GM12878 (cell line): ENCODE data around the gene RBM44. TPM values are rescaled to one million over a fixed set of nuclear protein-coding genes. Genes with fewer than 3 reads are reported as not detected.

Source experiments
- ATAC-seq: fragments of 200-7000 bp; cut with Tn5 transposase; 3 replicates; pipeline ENCODE4 v1.9.1; 2020; ENCODE audit warnings: mild to moderate bottlenecking, moderate library complexity
- BruUV-seq: library from RNA; stranded (reverse); fragments of 400-500 nt; replicated peaks from 2 replicates; lab custom pipeline; 2021; lab: Mats Ljungman, UMichigan
- CTCF ChIA-PET: fragments of 300-600 bp; sonication (Branson Sonifier 250); formaldehyde crosslinking; extraction: SDS; loops from one replicate; lab custom pipeline; 2021; ENCODE audit warnings: inconsistent platforms; lab: Yijun Ruan, JAX
- POLR2A ChIA-PET: fragments of 350-600 bp; formaldehyde crosslinking; extraction: SDS; loops from one replicate; lab custom pipeline; 2021; ENCODE audit warnings: inconsistent platforms; lab: Charles Lee
- RAD21 ChIA-PET: fragments of 300-600 bp; sonication (Branson Sonifier 250); formaldehyde crosslinking; loops from one replicate; lab custom pipeline; 2023; ENCODE audit warnings: antibody characterized with exemption; ENCODE audit not compliant: unreplicated experiment; lab: Charles Lee
- SMC1A ChIA-PET: fragments of 300-600 bp; sonication (Branson Sonifier 250); formaldehyde crosslinking; loops from one replicate; lab custom pipeline; 2023; ENCODE audit not compliant: unreplicated experiment, uncharacterized antibody; lab: Charles Lee
- DNase-seq: peaks from one replicate; pipeline ENCODE4 v3.0.0-alpha.2; 2011; ENCODE audit warnings: low read depth, low spot score
- FAIRE-seq: peaks from 3 replicates; lab custom pipeline; 2011; peaks lifted over from hg19 to GRCh38; lab: Jason Lieb, UNC
- H2AFZ ChIP-seq: 2 replicates; pipeline ENCODE4 v1.6.0; 2011; ENCODE audit warnings: low read depth, low read length, control low read depth; ENCODE audit not compliant: control insufficient read depth
- H3K27ac ChIP-seq: 2 replicates; pipeline ENCODE4 v1.5.1; 2011; ENCODE audit warnings: control low read depth; ENCODE audit not compliant: control insufficient read depth, insufficient read depth
- H3K27me3 ChIP-seq, 2 experiments: replicated peaks in 1 of 2; 2 replicates each; pipeline versions ENCODE4 v1.6.0 to v1.6.1; 2011; ENCODE audit warnings: low read length in 1 of 2; ENCODE audit not compliant: control insufficient read depth in 2 of 2, insufficient read depth in 2 of 2
- H3K36me3 ChIP-seq, 2 experiments: 2 replicates each; pipeline ENCODE4 v1.5.1; 2011; ENCODE audit warnings: low read length in 1 of 2; ENCODE audit not compliant: control insufficient read depth in 2 of 2, insufficient read depth in 2 of 2
- H3K4me1 ChIP-seq: 2 replicates; pipeline ENCODE4 v1.6.1; 2011; ENCODE audit warnings: mild to moderate bottlenecking, low read length, moderate library complexity, mixed read lengths; ENCODE audit not compliant: control insufficient read depth, insufficient read depth
- H3K4me2 ChIP-seq: 2 replicates; pipeline ENCODE4 v1.6.0; 2011; ENCODE audit warnings: control low read depth; ENCODE audit not compliant: control insufficient read depth, insufficient read depth
- H3K4me3 ChIP-seq: fragments of 200-600 bp; sonication (generic); 2 replicates; pipeline ENCODE4 v1.5.1; 2016
- H3K79me2 ChIP-seq: 2 replicates; pipeline ENCODE4 v1.6.0; 2011; ENCODE audit warnings: low read length; ENCODE audit not compliant: control insufficient read depth, insufficient read depth
- H3K9ac ChIP-seq: 2 replicates; pipeline ENCODE4 v1.8.0; 2011; ENCODE audit warnings: low read length, control low read depth, mixed read lengths; ENCODE audit not compliant: control insufficient read depth, insufficient read depth
- H3K9me3 ChIP-seq: replicated peaks from 3 replicates; pipeline ENCODE4 v1.5.1; 2011; ENCODE audit warnings: mild to moderate bottlenecking, low read length; ENCODE audit not compliant: control insufficient read depth, insufficient read depth
- H4K20me1 ChIP-seq: 2 replicates; pipeline ENCODE4 v1.6.0; 2011; ENCODE audit not compliant: control insufficient read depth, insufficient read depth
- MYC ChIP-seq: IDR thresholded peaks from 2 replicates; pipeline ENCODE4 v1.6.1; 2011; ENCODE audit warnings: mild to moderate bottlenecking, low read length, moderate library complexity, inconsistent platforms; ENCODE audit not compliant: insufficient read depth, insufficient replicate concordance, insufficient read length, severe bottlenecking
- PAX8 ChIP-seq: fragments of 450-650 bp; IDR thresholded peaks from 2 replicates; pipeline ENCODE4 v1.6.1; 2017; ENCODE audit warnings: mild to moderate bottlenecking, moderate library complexity
- RAD21 ChIP-seq: IDR thresholded peaks from 2 replicates; pipeline ENCODE4 v1.6.1; 2011; ENCODE audit warnings: mild to moderate bottlenecking, low read depth, low read length, moderate library complexity; ENCODE audit not compliant: insufficient read depth
- SMARCA5 ChIP-seq: fragments of 450-650 bp; IDR thresholded peaks from 2 replicates; pipeline ENCODE4 v1.6.1; 2017; ENCODE audit warnings: mild to moderate bottlenecking
- SUPT20H ChIP-seq: IDR thresholded peaks from 2 replicates; pipeline ENCODE4 v1.6.1; 2011; ENCODE audit warnings: low read depth, mild to moderate bottlenecking, low read length, moderate library complexity, borderline replicate concordance; ENCODE audit not compliant: control insufficient read depth
- ZNF384 ChIP-seq: IDR thresholded peaks from 2 replicates; pipeline ENCODE4 v1.6.1; 2012; ENCODE audit warnings: low read depth, mild to moderate bottlenecking, low read length, improper control_type of control experiment, borderline replicate concordance
- WGBS: methylation state at CpG from one replicate; pipeline ENCODE4 v1.1.6; 2016; ENCODE audit warnings: low lambda C conversion rate; ENCODE audit not compliant: insufficient replicate concordance, insufficient coverage; ENCODE audit errors: missing lambda C conversion rate; 5-methylcytosine and 5-hydroxymethylcytosine counted together
- in situ Hi-C: fragments of 300-500 bp; cut with MboI; formaldehyde crosslinking; loops from 9 replicates; pipeline ENCODE4 v1.14.3; 2018; ENCODE audit warnings: mixed read lengths
- intact Hi-C: fragments of 100-400 bp; cut with micrococcal nuclease; formaldehyde crosslinking; loops from one replicate; pipeline ENCODE4 v1.14.2; 2022; ENCODE audit not compliant: unreplicated experiment
- polyA plus RNA-seq, 11 experiments: library from polyadenylated mRNA; depleted of rRNA in 4 of 11; unstranded in 6 of 11; stranded (reverse) in 5 of 11; fragments of >200 nt; fragmentation: Nextera tagmentation in 4 of 11; fragmentation: Illumina TruSeq in 1 of 11; extraction: Ambion mirVana in 4 of 11; extraction: Trizol in 1 of 11; gene quantifications; 1 replicate in 1 of 11; 2 replicates in 10 of 11; pipeline versions ENCODE4 v1.2.1 to v1.2.3, GENCODE V29; 2011 to 2016; ENCODE audit warnings: inconsistent platforms in 2 of 11, missing spikeins in 2 of 11, low read depth in 1 of 11
- total RNA-seq, 4 experiments: library from RNA; depleted of rRNA in 3 of 4; stranded (reverse); fragments of >200 nt in 3 of 4; fragmentation: Illumina TruSeq in 1 of 4; extraction: Trizol in 1 of 4; gene quantifications; 2 replicates each; pipeline versions ENCODE4 v1.2.1 to v1.2.3, GENCODE V29; 2013 to 2021
- TF ChIP-seq, protein P1 (sequence below): fragments of 450-650 bp; IDR thresholded peaks from 2 replicates; pipeline ENCODE4 v1.6.1; 2016; ENCODE audit warnings: mild to moderate bottlenecking, moderate library complexity, borderline replicate concordance
- TF ChIP-seq, protein P2 (sequence below): fragments of 450-650 bp; formaldehyde crosslinking; IDR thresholded peaks from 2 replicates; pipeline ENCODE4 v1.5.0; 2022; ENCODE audit warnings: mild to moderate bottlenecking, missing genetic modification characterization

Gene RBM44
- total and polyA plus RNA-seq, 10 of the 15 experiments (the other 5 are each of a cell fraction or from before 2014, with no cell fraction given): 0.14 to 1.4 (median 0.62) TPM; not detected in 1

DNA sequence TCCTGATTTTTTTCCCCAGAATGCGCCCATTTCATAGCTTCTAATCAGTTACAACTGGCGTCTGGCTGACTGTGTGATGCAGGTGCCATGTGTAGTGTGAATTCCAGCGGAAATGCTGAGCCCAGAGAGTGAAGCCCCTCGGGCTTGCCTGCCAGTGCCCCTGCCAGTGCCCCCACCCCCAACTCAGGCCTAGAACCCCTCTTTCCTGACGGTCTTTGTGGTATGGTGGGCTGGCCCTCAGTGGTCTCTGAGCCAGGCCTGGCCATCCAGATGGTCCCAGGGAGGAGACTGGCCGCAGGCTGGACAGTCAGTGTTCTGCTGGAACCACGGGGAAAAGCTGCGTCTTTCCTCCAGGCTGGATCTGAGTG lies 63.9 kb downstream of the RBM44 start:
- peaks cover 4 to 13% of the 10 kb centered on the region in 2 experiments for H3K27me3 ChIP-seq
- no peak overlapping the region for H2AFZ ChIP-seq
- POLR2A ChIA-PET: no interaction called here
- RAD21 ChIA-PET: interaction anchor here (0.9 kb wide), 1 partner anchor 107 kb away, joined by 3 read pairs; no protein-coding TSS in a partner anchor
- SMC1A ChIA-PET: interaction anchor here (1.1 kb wide), 1 partner anchor 15 kb away, joined by 3 read pairs; no protein-coding TSS in a partner anchor
- BruUV-seq: no TSS peak
- H4K20me1 ChIP-seq: no peaks in the 10 kb centered on the region
- no peaks in the 10 kb centered on the region for H3K79me2 ChIP-seq
- H3K9ac ChIP-seq: no peak overlapping the region
- H3K27ac ChIP-seq: no peak overlapping the region
- intact Hi-C loops: no loop called here
- ATAC-seq: no peak
- H3K9me3 ChIP-seq: no peaks in the 10 kb centered on the region
- no peak overlapping the region for H3K4me2 ChIP-seq
- in situ Hi-C loops: no loop called here
- H3K36me3 ChIP-seq: no peaks in the 10 kb centered on the region
- TF ChIP-seq MYC (no peak), RAD21 (no peak), SUPT20H (no peak), PAX8 (no peak)
- TF ChIP-seq, all 136 proteins: peak for 0
- CTCF ChIA-PET: no interaction called here
- no peak overlapping the region for H3K4me3 ChIP-seq
- H3K4me1 ChIP-seq: no peaks in the 10 kb centered on the region
- 13% methylated on average over 8 of the region's 8 CpGs for WGBS
- FAIRE-seq (no peak), DNase-seq (no peak)

DNA sequence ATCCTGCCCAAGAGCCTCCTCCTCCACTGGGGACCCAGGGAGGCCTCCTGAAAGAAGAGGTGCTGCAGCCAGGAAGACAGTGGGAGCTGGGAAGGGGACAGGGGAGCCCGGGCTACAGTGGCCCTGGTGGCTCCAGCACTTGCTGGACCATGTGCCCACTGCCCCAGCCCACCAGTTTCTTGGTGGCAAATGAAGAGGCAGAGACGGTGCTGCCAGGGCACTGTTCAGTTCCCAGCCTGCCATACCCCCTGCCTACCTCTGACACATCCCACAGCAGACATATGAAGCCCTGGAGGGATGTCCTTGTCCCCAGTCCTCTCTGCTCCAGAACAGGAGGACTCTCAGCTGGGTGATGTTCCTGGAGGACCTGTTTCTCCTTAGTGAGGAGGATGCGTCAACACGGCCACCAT lies 64.5 kb downstream of the RBM44 start:
- DNase-seq (no peak), ATAC-seq (no peak), FAIRE-seq (no peak)
- ChIA-PET CTCF (no interaction called here), POLR2A (no interaction called here), SMC1A (no interaction called here), RAD21 (no interaction called here)
- no peaks in the 10 kb centered on the region for H3K79me2 ChIP-seq
- intact Hi-C loops: no loop called here
- no peaks in the 10 kb centered on the region for H3K36me3 ChIP-seq
- BruUV-seq: no TSS peak
- no peaks in the 10 kb centered on the region for H3K4me1 ChIP-seq
- no peak overlapping the region for H3K4me2 ChIP-seq
- 47% methylated on average over 4 of the region's 4 CpGs for WGBS
- H3K27me3 ChIP-seq: peaks cover 4 to 9% of the 10 kb centered on the region in 2 experiments
- no peaks in the 10 kb centered on the region for H3K9me3 ChIP-seq
- H3K9ac ChIP-seq: no peak overlapping the region
- no peaks in the 10 kb centered on the region for H4K20me1 ChIP-seq
- H2AFZ ChIP-seq: no peak overlapping the region
- in situ Hi-C loops: no loop called here
- H3K4me3 ChIP-seq: no peak overlapping the region
- no peak overlapping the region for H3K27ac ChIP-seq
- TF ChIP-seq, protein P1, sequence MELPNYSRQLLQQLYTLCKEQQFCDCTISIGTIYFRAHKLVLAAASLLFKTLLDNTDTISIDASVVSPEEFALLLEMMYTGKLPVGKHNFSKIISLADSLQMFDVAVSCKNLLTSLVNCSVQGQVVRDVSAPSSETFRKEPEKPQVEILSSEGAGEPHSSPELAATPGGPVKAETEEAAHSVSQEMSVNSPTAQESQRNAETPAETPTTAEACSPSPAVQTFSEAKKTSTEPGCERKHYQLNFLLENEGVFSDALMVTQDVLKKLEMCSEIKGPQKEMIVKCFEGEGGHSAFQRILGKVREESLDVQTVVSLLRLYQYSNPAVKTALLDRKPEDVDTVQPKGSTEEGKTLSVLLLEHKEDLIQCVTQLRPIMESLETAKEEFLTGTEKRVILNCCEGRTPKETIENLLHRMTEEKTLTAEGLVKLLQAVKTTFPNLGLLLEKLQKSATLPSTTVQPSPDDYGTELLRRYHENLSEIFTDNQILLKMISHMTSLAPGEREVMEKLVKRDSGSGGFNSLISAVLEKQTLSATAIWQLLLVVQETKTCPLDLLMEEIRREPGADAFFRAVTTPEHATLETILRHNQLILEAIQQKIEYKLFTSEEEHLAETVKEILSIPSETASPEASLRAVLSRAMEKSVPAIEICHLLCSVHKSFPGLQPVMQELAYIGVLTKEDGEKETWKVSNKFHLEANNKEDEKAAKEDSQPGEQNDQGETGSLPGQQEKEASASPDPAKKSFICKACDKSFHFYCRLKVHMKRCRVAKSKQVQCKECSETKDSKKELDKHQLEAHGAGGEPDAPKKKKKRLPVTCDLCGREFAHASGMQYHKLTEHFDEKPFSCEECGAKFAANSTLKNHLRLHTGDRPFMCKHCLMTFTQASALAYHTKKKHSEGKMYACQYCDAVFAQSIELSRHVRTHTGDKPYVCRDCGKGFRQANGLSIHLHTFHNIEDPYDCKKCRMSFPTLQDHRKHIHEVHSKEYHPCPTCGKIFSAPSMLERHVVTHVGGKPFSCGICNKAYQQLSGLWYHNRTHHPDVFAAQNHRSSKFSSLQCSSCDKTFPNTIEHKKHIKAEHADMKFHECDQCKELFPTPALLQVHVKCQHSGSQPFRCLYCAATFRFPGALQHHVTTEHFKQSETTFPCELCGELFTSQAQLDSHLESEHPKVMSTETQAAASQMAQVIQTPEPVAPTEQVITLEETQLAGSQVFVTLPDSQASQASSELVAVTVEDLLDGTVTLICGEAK: no peak
- TF ChIP-seq, protein P2, sequence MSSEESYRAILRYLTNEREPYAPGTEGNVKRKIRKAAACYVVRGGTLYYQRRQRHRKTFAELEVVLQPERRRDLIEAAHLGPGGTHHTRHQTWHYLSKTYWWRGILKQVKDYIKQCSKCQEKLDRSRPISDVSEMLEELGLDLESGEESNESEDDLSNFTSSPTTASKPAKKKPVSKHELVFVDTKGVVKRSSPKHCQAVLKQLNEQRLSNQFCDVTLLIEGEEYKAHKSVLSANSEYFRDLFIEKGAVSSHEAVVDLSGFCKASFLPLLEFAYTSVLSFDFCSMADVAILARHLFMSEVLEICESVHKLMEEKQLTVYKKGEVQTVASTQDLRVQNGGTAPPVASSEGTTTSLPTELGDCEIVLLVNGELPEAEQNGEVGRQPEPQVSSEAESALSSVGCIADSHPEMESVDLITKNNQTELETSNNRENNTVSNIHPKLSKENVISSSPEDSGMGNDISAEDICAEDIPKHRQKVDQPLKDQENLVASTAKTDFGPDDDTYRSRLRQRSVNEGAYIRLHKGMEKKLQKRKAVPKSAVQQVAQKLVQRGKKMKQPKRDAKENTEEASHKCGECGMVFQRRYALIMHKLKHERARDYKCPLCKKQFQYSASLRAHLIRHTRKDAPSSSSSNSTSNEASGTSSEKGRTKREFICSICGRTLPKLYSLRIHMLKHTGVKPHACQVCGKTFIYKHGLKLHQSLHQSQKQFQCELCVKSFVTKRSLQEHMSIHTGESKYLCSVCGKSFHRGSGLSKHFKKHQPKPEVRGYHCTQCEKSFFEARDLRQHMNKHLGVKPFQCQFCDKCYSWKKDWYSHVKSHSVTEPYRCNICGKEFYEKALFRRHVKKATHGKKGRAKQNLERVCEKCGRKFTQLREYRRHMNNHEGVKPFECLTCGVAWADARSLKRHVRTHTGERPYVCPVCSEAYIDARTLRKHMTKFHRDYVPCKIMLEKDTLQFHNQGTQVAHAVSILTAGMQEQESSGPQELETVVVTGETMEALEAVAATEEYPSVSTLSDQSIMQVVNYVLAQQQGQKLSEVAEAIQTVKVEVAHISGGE (CRISPR knock-in tag): no peak
- TF ChIP-seq ZNF384: no peak
- TF ChIP-seq SMARCA5: no peak
